Activated naive CD8-positive, alpha-beta T cell treated with anti-CD3 and anti-CD28 coated beads, Interleukin-2, amount 50 U/mL, for 24 hours (primary cell): ENCODE results near the gene SNRPD1.
"Not testable (repeated sequence)": the region's sequence is repeated elsewhere in the genome, so short reads cannot be mapped to it uniquely, and the experiment has no call there.

ENCODE experiments used
- ATAC-seq: fragments of 150-1000 bp; cut with Tn5 transposase; one replicate; pipeline ENCODE4 v1.10.0; 2021
- DNase-seq: peaks from one replicate; pipeline ENCODE4 v3.0.0; 2021
- H3K27ac Mint-ChIP-seq: one replicate; pipeline ENCODE4 v1.8.0; 2021; ENCODE audit warnings: mild to moderate bottlenecking, mixed read lengths
- H3K27me3 Mint-ChIP-seq: one replicate; pipeline ENCODE4 v1.8.0; 2021; ENCODE audit warnings: mixed read lengths
- H3K36me3 Mint-ChIP-seq: one replicate; pipeline ENCODE4 v1.8.0; 2021; ENCODE audit warnings: low read depth, mixed read lengths
- H3K4me1 Mint-ChIP-seq: one replicate; pipeline ENCODE4 v1.8.0; 2021; ENCODE audit warnings: mixed read lengths
- H3K4me3 Mint-ChIP-seq: one replicate; pipeline ENCODE4 v1.8.0; 2021; ENCODE audit warnings: mild to moderate bottlenecking, moderate library complexity, mixed read lengths
- H3K9me3 Mint-ChIP-seq: one replicate; pipeline ENCODE4 v1.8.0; 2021; ENCODE audit warnings: mixed read lengths

Gene SNRPD1

DNA sequence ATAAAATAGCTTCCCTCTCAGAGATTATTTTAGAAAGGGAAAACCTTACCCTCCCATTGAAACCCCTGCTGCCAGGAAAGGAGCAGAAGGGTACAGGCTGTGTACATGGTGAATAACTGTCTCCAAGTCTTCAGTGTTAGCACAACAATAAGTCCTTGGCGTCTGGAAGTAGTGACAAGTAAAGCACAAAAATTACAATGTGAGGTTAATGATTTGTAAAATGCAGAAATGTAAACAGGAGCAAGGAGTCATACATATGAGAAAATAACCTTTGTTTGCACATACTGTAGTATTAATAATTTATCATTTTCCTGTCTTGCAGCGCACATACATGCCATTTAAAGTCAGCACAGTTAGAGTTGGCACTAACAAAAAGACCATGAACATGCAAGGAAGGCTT, 52.0 kb downstream of the SNRPD1 start:
- Mint-ChIP-seq H3K27ac (no peak overlapping the region), H3K9me3 (no peaks in the 10 kb centered on the region), H3K27me3 (no peaks in the 10 kb centered on the region), H3K36me3 (peaks cover 8% of the 10 kb centered on the region), H3K4me3 (no peak overlapping the region), H3K4me1 (no peaks in the 10 kb centered on the region)
- DNase-seq (no peak), ATAC-seq (no peak)

DNA sequence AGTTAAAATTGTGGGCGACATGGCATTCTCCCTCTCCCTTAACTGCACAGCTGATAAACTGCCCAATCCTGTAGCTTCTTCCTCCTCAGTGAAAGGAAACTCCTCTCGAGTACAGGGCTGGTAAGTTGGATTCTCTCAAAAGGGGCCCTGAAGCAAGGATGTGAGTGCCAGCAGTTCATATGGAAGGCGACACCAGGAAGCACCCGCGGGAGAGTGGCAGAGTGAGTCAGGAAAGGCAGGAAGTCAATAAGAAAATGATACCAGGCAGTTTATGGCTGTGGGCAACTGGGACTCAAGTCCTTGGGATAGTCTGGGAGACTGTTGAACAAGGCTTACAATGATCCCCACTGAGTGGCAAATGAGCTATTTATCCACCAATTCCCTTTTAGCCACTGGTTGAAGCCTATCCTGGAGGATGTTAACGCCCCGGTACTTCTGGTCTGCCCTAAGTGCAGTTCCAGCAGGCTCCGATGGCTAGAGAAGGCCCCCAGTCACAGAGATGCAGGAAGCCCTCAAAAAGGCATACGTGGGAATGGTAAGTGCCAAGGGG, 57.7 kb downstream of the SNRPD1 start:
- ATAC-seq (no peak), DNase-seq (no peak)
- Mint-ChIP-seq H3K4me1 (no peaks in the 10 kb centered on the region), H3K9me3 (no peaks in the 10 kb centered on the region), H3K27me3 (no peaks in the 10 kb centered on the region), H3K27ac (no peak overlapping the region), H3K4me3 (no peak overlapping the region), H3K36me3 (no peaks in the 10 kb centered on the region)

DNA sequence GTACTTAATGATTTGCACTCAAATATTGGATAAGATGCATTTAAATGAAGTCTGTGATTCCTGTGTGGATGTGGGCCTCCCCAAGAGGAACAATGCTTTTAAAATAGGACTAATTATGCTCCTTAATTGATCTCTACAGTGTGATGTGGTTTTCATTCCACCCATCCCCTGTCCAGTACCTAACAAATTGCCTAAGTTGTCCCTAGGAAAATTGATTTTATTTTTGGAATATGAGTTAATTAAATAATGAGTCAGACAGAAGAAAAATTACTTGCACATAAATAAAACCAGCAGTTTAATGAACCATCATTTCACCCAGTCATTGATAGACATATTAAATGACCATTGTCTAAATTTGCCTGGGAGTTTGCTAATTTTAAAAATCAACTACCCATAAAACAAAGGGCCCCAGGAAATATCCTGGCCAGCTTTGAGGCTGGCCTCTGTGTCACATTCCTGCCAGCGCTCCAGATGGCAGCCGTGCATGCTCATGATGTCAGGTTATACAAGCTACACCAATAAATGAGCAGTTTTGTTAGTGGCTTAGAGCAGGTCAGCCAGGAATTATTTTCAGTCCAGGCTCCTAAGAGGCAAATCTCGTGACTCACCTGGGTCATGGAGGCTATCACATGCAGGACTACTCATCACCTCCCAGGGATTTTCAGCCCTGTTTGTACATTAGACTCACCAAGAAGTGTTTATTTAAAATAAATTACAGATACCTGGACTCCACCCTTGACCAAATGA, 60.6 kb downstream of the SNRPD1 start:
- Mint-ChIP-seq H3K4me1 (peaks cover 7% of the 10 kb centered on the region), H3K4me3 (no peak overlapping the region), H3K36me3 (peaks cover 2% of the 10 kb centered on the region), H3K27ac (no peak overlapping the region), H3K9me3 (no peaks in the 10 kb centered on the region), H3K27me3 (no peaks in the 10 kb centered on the region)
- DNase-seq: no peak
- no peak for ATAC-seq

DNA sequence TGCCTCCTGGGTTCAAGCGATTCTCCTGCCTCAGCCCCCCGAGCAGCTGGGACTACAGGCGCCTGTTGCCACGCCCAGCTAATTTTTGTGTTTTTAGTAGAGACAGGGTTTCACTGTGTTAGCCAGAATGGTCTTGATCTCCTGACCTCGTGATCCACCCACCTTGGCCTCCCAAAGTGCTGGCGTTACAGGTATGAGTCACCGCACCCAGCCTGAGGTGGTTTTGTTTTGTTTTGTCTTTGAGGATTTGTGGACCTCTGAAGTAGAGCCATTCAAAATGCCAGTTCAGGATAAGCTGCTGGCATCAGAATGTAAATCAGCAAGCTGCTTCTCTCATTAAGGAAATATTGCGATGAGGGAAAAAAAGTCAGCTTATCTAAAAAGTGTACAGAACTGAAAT, 63.2 kb downstream of the SNRPD1 start:
- H3K9me3 Mint-ChIP-seq, H3K4me3 Mint-ChIP-seq, H3K36me3 Mint-ChIP-seq, H3K4me1 Mint-ChIP-seq, H3K27me3 Mint-ChIP-seq, ATAC-seq, H3K27ac Mint-ChIP-seq: not testable (repeated sequence)
- DNase-seq: peak; percentile 9

DNA sequence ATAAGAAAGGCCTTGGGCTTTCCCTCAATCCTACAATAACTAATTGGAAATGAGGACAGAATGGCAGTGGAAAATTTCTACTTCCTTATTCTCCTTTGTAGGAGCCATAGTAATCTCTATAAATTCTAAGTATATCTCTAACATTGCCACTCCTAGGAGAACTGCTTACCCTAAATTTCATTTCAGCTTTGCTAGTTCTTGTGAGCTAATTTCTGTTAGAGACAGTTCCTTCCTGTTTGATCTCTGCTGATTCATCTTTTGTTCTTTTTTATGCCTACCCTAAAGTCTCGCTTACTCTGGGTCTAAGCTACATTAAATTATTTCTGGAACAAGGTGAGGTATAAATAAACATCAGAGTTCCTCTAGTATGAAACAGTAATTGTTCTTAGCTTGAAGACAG, 66.7 kb downstream of the SNRPD1 start:
- H3K27me3 Mint-ChIP-seq: no peaks in the 10 kb centered on the region
- H3K36me3 Mint-ChIP-seq: peaks cover 6% of the 10 kb centered on the region
- H3K4me1 Mint-ChIP-seq: peaks cover 9% of the 10 kb centered on the region
- ATAC-seq: no peak
- DNase-seq: no peak
- H3K27ac Mint-ChIP-seq: no peak overlapping the region
- no peaks in the 10 kb centered on the region for H3K9me3 Mint-ChIP-seq
- no peak overlapping the region for H3K4me3 Mint-ChIP-seq

DNA sequence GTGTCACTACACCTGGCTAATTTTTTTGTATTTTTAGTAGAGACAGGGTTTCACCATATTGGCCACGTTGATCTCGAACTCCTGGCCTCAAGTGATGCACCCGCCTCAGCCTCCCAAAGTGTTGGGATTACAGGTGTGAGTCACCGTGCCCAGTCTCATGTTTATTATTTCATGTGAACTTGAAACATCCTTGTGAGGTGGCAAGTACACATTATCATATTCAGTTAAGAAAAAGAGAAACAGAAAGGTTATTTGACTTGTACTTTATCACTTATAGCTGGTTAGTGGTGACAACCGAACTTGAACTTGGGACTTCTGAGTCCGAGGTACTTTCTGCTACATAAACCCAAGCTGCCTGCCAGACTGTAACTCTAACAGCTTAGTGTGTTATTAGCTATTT, 68.0 kb downstream of the SNRPD1 start:
- Mint-ChIP-seq H3K4me1 (peaks cover 14% of the 10 kb centered on the region), H3K4me3 (no peak overlapping the region), H3K27me3 (no peaks in the 10 kb centered on the region), H3K36me3 (peaks cover 6% of the 10 kb centered on the region), H3K9me3 (no peaks in the 10 kb centered on the region), H3K27ac (no peak overlapping the region)
- no peak for ATAC-seq
- no peak for DNase-seq

DNA sequence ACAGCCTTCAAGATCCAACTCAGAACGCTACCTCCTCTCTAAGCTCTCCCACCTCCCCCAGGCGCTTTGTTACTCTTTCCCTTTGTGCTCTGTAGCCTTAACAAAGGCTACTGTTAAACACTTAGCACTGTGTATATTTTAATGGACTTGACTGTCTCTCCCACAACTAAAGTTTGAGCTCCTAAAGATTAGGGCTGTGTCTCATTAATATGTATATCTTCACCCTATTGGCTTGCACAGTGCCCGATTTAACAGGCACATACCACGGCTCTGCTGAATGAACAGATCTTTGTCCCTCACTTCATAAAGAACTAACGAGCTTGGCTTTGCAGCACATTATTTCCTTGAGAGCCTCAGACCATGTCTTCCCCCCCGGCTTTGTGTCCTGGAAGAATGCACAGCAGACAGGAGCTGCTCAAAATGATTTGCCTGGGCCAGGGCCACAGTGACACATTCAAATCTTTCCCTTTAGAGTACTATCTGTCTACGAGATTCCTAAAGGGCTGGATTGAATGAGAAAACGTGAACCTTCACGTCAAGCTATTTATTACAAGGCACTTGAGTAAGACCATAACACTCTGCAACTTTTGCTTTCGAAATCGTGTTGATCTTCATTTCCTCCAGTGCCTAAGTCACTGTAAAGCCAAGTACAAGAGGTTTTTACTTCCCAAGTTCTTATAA, 70.4 kb downstream of the SNRPD1 start:
- Mint-ChIP-seq H3K27me3 (no peaks in the 10 kb centered on the region), H3K9me3 (no peaks in the 10 kb centered on the region), H3K4me1 (peaks cover 14% of the 10 kb centered on the region), H3K4me3 (no peak overlapping the region), H3K27ac (no peak overlapping the region), H3K36me3 (peaks cover 4% of the 10 kb centered on the region)
- ATAC-seq (peak; percentile 74), DNase-seq (peak; percentile 15)
